Measurements from ENCODE around the gene R3HCC1L. TPM values are rescaled to one million over a fixed set of nuclear protein-coding genes. Genes with fewer than 3 reads are reported as not detected.

Gene R3HCC1L
- total RNA-seq, 1 donor from 2014 or later: 18.4 TPM

DNA sequence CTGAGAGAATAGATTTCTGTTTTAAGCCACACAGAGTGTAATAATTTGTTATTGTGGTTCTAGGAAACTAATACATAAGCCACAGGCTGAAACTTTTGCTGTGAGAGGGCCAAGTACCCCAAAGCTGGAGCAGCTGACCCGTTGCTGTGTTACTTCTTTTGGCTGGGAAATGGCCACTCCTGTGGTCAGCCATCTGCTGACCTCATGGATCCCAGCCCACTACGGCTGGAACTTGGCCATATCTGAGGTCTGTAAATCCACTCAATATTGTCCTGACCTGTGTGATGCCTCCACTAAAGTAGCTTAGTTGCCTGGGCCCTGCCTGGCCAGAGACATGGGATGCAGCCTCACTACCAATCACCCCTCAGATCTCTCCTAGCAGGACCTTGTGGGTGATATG is 151.0 kb downstream of the R3HCC1L start:
- Mint-ChIP-seq H3K4me1 (peaks cover 5% of the 10 kb centered on the region), H3K4me3 (no peak overlapping the region), H3K27me3 (ENCODE audit: low read depth) (no peaks in the 10 kb centered on the region), H3K27ac (ENCODE audit: unreplicated experiment) (no peak overlapping the region), H3K9me3 (peaks cover 3% of the 10 kb centered on the region), H3K36me3 (ENCODE audit: low read depth) (no peaks in the 10 kb centered on the region)
- no peak for DNase-seq (ENCODE audit: low read depth, low spot score)
- no peak for TF ChIP-seq CTCF (conservative IDR thresholded peaks at IDR 0.05)

GRCh38 chr10:98286419-98286818 is 152.0 kb downstream of the R3HCC1L start:
- Mint-ChIP-seq H3K4me1 (peaks cover 5% of the 10 kb centered on the region), H3K9me3 (peaks cover 3% of the 10 kb centered on the region), H3K36me3 (ENCODE audit: low read depth) (no peaks in the 10 kb centered on the region), H3K4me3 (no peak overlapping the region), H3K27me3 (ENCODE audit: low read depth) (peaks cover under 1% of the 10 kb centered on the region), H3K27ac (ENCODE audit: unreplicated experiment) (no peak overlapping the region)
- DNase-seq (ENCODE audit: low read depth, low spot score): no peak
- TF ChIP-seq CTCF (conservative IDR thresholded peaks at IDR 0.05): no peak

DNA sequence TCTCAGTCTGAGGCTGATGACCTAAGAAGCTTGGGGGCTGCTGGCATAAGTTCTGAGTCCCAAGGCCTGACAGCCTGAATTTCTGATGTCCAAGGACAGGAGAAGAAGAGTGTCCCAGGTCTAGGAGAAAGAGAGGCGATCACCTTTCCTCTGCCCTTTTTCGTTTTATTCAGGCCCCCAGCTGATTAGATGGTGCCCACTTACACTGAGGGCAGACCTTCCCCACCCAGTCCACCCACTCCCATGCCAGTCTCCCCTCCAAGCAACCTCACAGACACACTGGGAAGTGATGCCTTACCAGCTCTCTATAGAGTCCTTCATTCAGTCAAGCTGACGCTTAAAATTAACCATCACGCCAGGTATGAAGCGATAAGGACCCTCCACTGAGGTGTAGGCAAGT is 152.9 kb downstream of the R3HCC1L start:
- H3K36me3 Mint-ChIP-seq (ENCODE audit: low read depth): no peaks in the 10 kb centered on the region
- H3K27ac Mint-ChIP-seq (ENCODE audit: unreplicated experiment): no peak overlapping the region
- no peak for DNase-seq (ENCODE audit: low read depth, low spot score)
- H3K4me3 Mint-ChIP-seq: no peak overlapping the region
- H3K4me1 Mint-ChIP-seq: peaks cover 5% of the 10 kb centered on the region
- no peak for TF ChIP-seq CTCF (conservative IDR thresholded peaks at IDR 0.05)
- peaks cover under 1% of the 10 kb centered on the region for H3K9me3 Mint-ChIP-seq
- H3K27me3 Mint-ChIP-seq (ENCODE audit: low read depth): peaks cover 3% of the 10 kb centered on the region

DNA sequence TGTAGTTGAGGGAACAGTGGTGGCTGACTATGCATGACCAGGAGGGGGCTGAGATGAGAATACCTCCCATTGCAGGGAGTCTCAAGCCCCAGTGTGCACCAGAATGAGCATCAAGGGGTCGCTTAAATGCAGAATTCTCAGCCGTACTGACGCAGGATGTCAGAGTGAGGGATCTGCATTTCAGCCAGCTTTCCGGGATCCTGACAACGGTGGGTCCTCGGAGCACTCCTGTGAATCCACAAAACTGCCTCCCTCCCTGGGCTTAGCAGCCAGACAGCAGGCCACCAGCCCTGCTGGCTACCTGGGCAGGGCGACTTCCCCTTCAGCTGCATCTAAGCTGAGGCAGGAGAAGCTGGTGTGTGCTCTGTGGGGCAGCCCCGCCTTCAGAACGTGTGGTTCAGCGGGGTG is 155.3 kb downstream of the R3HCC1L start:
- Mint-ChIP-seq H3K4me3 (no peak overlapping the region), H3K36me3 (ENCODE audit: low read depth) (no peaks in the 10 kb centered on the region), H3K27me3 (ENCODE audit: low read depth) (peaks cover 3% of the 10 kb centered on the region), H3K9me3 (no peaks in the 10 kb centered on the region), H3K27ac (ENCODE audit: unreplicated experiment) (no peak overlapping the region), H3K4me1 (no peaks in the 10 kb centered on the region)
- DNase-seq (ENCODE audit: low read depth, low spot score): no peak
- no peak for TF ChIP-seq CTCF (conservative IDR thresholded peaks at IDR 0.05)

DNA sequence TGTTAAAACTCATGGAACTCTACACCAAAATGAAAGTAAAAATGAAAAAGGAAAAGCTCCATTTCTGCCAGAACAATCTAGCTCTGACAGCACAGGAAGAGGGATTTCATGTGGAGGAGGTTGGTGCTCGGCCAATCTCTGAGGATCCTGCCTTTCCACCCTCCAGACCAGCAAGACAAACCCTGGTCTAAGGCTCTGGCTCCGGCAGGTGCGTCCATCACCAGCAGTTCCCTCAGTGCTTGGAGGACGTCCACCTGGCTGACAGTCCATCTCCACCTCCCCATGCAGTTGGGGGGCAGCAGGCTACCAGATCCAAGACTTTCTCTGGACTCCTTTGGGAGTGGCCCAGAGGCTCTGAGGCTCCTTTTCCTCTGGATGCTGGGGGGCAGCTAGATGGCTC is 158.5 kb downstream of the R3HCC1L start:
- peaks cover 3% of the 10 kb centered on the region for H3K27me3 Mint-ChIP-seq (ENCODE audit: low read depth)
- no peaks in the 10 kb centered on the region for H3K36me3 Mint-ChIP-seq (ENCODE audit: low read depth)
- no peak for TF ChIP-seq CTCF (conservative IDR thresholded peaks at IDR 0.05)
- no peak overlapping the region for H3K27ac Mint-ChIP-seq (ENCODE audit: unreplicated experiment)
- no peak for DNase-seq (ENCODE audit: low read depth, low spot score)
- no peaks in the 10 kb centered on the region for H3K9me3 Mint-ChIP-seq
- H3K4me3 Mint-ChIP-seq: no peak overlapping the region
- H3K4me1 Mint-ChIP-seq: peaks cover 15% of the 10 kb centered on the region
